ENCODE measurements around the gene PSMA4. TPM values are rescaled to one million over a fixed set of nuclear protein-coding genes. Genes with fewer than 3 reads are reported as not detected.
"Not testable (repeated sequence)": the region's sequence is repeated elsewhere in the genome, so short reads cannot be mapped to it uniquely, and the experiment has no call there.

Gene PSMA4
- total RNA-seq (2014; rRNA removed; shearing (Covaris generic)), result 265 and 307 TPM in 2 replicates
- polyA plus RNA-seq (2014; cell fraction: nucleus; rRNA removed), result 372 and 462 TPM in 2 replicates

DNA sequence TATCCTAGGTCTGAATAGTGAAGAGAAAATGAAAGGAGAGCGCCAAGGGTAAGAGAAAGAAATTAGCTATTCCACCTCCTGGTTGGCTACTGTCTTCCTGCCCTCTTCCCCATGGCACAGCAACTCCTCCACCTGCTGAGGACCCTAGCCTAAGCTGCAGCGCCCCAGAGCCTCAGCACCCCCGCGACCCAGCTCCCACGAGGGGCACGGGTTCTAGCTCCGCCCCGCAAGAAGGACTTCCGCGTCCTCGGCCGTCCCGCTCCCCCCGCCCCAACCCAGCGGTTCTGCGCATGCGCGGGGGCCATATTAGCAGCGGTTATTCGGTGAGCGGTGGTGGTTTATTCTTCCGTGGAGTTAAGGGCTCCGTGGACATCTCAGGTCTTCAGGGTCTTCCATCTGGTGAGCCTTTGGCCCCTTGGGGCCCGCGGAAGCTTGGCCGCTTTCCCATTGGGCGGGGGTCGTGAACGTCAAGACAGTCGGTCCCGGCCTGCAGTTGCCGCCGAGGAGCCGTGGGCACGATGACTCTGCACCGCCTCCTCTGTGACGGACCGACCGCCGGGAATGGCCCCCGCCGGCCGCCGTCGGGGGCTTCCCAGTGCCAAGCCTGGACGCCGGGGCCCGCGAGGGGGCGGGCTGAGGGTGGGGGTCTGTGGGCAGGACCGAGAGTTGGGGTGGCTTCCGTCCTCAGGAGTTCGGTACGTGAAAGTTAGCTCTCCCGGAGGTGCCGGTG, at the start of gene PSMA4:
Gene PSMA4, plus strand, starts transcription at position 304 of the 730 bp plus-strand sequence. CDS start 1,484 bp downstream, outside the sequence.
- DNase-seq (ENCODE audit: extremely low read depth, low read depth), result peak; percentile 80

DNA sequence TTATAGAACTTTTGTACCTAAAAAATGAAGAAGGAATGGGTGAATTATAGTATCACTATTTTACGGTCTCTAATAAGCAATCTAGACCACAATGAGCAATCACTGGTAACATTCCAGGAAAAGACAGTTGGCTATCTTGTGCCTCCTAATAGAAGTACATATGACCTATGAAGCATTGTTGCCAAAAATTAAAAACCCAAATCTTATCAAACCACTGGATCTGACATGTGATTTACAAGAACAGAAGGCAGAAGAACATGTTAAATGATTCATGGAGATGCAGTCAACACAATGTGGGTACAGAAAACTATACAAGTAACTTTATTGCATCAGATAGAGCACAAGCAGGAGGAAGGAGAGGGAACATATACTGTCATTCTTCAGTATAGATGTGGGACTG, 47.4 kb upstream of the PSMA4 start:
- no peak for DNase-seq (ENCODE audit: extremely low read depth, low read depth)

DNA sequence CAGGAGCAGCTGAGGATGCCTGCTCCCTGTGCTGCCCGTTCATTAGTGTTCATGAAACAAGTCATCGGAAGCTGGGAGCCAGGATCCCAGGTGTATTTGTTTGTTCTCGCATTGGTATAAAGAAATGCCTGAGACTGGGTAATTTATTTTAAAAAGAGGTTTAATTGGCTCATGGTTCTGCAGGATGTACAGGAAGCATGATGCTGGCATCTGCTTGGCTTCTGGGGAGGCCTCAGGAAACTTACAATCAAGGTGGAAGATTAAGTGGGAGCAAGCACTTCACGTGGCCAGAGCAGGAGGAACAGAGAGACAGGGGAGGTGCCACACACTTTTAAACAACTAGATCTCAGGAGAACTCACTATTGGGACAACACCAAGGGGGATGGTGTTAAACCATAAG, 38.4 kb upstream of the PSMA4 start:
- DNase-seq (ENCODE audit: extremely low read depth, low read depth), result no peak

DNA sequence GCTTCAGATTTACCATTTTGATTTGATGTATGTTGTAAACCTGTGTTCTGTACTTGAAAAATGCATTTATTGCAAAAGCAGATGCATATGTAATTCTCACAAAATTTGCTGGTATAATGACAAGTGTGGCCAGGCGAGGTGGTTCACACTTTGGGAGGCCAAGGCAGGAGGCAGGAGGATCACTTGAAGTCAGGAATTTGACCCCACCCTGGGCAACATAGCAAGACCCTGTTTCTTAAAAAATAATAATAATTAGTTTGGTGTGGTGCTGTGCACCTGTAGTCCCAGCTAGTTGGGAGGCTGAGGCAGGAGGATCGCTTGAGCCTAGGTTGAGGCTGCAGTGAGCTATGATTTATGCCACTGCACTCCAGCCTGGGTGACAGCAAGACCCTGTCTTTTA, 37.6 kb upstream of the PSMA4 start:
- no peak for DNase-seq (ENCODE audit: extremely low read depth, low read depth)

DNA sequence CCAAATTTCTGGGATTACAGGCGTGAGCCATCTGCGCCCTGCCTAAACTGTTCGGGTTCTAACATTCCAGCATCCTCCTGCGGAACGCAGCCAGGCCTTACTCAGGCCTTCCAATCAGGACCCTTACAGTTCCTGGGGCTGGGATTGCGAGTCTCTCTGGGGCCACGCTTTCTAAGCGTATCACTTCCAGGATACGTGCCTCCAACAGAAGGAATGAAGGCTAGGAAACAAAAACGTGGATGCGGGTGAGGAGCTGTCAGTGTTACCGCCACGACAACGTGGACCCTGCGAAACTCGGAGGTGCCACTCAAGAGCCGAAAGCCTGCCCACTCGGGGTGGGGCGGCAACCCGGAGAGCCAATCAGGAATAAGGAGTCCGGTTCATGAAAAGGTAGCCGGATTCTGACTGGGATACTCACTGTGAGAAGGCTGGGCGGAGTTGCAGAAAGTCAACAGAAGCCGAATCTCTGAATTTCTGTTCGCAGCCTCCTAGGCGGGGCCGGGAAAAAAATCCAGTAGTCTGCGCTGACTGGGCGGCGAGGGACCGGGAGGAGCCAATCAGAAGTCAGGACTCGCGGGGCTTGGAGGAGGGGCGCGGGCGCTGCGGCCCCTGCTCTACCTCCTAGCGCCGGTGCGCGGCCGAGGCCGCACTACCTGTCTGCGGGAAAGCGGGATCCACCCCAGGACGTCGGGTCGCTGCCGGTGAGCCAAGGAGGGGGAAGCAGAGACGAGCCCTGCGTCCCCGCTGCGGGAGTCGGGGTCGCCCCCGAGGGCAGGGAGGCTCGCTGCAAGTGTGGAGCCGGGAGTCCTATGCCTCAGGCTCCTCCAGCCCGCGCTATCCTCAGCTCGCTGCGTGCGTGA, 33.0 kb upstream of the PSMA4 start, which contains the start of gene HYKK:
Gene HYKK, plus strand, starts transcription at position 607 of the 860 bp plus-strand sequence. CDS start 5,512 bp downstream, outside the sequence.
- DNase-seq (ENCODE audit: extremely low read depth, low read depth), result peak; percentile 97

DNA sequence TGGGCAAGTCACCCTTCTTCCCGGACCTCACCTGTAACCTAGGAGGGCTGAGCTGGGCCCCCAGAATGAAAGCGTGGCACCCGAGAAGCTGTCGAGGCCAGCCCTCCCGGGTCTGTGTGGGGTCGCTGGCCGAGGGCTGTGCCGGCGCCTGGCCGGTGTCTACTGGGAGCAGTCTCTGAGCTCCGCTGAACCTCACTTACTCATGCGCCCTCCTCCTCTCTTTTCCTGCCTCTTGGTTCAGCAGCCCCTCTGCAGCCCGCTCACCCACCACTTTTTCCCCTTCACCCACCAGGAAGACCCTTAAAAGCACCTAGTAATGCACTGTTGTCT, 32.4 kb upstream of the PSMA4 start:
- no peak for DNase-seq (ENCODE audit: extremely low read depth, low read depth)

DNA sequence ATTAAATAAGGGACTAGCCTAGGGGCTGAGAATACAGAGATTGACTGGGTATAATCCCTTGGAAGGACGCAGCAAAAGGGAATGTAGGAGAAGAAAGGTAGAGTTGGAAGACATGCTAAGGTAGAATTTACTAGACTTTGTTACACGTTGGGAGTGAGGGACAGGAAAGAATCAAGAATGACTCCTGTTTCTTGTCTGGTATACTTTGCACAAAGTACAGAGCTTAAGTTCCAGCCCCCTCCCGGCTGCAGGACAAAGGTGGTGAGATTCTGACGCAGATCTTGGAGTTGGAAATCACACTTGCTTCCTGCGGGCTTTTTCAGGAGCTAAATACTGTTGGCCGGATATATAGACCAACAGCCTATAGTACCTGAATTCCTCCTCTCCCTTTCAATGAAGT, 32.0 kb upstream of the PSMA4 start:
- no peak for DNase-seq (ENCODE audit: extremely low read depth, low read depth)

DNA sequence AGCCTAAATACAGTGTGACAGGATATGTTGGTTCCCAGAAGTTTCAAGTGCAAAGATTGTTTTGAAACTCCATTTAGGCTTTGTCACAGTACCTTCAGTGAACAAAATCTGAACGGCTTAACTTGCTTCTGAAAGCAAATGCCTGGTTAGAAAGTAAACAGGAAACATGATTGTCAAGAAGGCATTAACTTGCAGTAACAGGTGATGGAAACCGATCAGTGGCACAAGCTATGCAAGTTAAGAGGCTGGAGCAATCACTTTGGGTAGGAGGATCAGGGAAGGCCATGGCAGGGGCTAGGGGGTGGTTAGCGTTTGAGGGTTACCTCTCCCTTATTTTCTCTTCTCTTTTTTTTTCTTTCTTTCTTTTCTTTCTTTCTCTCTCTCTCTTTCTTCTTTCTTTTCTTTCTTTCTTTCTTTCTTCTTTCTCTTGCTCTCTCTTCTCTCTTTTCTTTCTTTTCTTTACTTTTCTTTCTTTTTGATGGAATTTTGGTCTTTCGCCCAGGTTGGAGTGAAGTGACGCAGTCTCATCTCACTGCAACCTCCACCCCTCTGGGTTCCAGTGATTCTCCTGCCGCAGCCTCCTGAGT, 30.4 kb upstream of the PSMA4 start:
- no peak for DNase-seq (ENCODE audit: extremely low read depth, low read depth)

DNA sequence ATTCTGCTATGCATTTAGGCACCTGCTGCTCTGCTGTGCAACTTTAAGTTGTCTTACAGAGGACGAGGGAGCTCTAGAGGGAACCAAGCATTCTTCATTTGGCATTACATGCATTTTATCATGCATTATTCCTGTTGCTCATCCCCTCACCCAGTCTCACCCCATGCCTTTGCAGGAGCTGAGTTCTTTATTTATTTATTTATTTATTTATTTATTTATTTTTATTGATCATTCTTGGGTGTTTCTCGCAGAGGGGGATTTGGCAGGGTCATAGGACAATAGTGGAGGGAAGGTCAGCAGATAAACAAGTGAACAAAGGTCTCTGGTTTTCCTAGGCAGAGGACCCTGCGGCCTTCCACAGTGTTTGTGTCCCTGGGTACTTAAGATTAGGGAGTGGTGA, 20.2 kb upstream of the PSMA4 start:
- not testable (repeated sequence) for DNase-seq (ENCODE audit: extremely low read depth, low read depth)

DNA sequence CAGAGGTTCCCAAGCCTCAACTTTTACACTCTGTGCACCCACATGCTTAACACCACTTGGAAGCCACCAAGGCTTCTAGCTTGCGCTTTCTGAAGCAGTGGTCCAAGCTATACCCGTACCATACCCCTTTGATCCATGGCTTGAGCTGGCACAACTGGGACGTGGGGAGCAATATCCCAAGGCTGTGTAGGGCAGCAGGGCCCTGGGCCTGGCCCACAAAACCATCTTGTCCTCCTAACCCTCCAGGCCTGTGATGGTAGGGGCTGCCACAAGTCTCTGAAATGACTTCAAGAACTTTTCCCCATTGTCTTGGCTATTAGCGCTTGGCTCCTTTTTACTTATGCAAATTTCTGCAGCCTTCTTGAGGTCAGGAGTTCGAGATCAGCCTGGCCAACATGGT, 16.0 kb upstream of the PSMA4 start:
- no peak for DNase-seq (ENCODE audit: extremely low read depth, low read depth)

DNA sequence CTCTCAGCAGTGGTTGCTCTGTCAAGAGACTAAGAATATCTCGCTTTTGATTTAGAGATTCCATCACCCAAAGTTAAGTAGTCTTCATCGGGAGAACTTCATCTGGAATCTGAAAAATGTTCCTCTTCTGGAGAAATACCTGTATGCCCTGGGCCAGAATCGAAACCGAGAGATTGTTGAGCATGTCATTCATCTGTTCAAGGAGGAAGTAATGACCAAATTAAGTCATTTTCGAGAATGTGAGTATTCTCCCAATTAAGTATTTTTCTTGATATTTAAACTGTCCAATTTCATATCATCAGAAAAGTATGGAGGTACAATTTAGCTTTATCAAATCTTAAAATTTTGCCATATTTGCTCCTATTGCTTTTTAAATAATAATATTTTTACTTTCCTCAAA, 12.9 kb upstream of the PSMA4 start:
- no peak for DNase-seq (ENCODE audit: extremely low read depth, low read depth)

DNA sequence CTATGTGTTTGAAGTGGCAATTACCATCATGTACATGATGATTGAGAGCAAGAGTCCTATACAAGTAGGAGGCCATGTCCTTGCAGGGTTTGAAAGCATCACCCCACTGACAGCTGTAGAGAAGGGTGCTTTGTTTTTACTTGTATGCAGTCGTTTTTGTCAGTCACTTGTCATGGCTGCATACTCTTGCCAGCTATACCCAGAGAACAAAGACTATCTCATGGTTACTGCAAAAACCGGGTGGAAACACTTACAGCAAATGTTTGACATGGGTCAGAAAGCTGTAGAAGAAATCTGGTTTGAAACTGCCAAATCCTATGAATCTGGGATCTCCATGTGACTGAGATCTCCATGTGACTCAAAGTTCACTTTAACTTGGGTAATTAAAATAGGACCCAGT, 6.9 kb upstream of the PSMA4 start:
- no peak for DNase-seq (ENCODE audit: extremely low read depth, low read depth)

DNA sequence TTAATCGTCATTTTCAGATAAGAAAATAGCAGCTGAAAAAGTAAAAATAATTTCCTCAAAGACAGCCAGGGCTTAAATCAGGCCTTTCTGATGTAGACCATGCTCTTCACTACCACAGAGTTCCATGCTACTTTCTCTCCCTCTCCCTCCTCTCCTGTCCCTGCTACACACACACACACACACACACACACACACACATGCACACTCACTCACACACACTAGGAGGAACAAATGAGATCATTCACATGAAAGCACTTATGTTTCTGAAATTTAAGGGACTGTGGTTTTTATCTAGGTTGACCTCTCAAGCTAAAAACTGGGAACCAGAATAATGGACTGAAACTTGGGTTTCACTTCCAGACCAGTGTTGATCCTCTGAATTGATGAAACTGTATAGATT, 4.1 kb upstream of the PSMA4 start:
- no peak for DNase-seq (ENCODE audit: extremely low read depth, low read depth)

DNA sequence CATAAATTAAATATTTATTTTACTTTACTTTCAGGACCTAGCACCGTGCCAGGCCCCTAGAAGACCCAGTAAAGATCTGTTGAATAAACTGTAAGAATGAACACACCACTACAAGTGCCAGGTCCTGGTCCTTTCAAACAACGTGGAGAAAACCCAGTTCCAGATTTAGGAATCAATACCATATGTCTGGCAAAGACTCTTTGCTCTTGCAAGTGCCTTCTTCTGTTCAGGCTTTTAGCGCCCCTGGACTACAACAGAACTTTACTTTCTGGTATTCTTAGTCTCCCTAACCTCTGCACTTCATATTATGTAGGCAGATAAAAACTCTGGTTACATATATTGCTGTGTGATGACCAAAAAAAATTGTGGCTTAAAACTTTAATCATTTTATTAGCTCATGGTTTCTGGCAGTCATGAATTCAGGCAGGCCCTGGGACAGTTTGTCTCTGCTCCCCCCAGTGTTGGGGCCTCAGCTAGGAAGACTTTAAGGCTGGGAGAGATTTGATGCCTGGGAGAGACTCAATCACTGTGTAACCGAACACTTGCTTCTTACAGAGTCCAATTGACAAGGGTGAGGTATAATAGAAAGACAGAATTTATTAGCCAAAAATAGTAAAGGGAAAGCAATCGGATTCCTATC, 2.9 kb upstream of the PSMA4 start:
- no peak for DNase-seq (ENCODE audit: extremely low read depth, low read depth)

DNA sequence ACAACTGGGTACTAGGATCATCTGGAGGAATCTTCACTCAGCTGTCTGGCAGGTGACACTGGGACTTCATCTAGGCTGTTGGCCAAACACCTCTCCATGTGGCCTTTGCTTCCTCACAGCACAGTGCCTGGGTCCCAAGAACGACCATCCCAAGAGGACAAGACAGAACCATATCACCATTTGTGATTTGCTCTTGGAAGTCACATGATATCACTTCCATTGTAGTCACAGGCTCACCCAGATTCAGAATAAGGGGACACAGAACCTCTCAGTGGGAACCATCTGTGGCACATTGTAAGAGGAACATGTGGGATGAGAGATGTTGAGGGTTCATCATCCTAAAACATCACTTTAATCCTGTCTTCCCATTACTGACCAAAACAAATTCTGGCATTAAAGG, 1.9 kb upstream of the PSMA4 start:
- DNase-seq (ENCODE audit: extremely low read depth, low read depth), result no peak

DNA sequence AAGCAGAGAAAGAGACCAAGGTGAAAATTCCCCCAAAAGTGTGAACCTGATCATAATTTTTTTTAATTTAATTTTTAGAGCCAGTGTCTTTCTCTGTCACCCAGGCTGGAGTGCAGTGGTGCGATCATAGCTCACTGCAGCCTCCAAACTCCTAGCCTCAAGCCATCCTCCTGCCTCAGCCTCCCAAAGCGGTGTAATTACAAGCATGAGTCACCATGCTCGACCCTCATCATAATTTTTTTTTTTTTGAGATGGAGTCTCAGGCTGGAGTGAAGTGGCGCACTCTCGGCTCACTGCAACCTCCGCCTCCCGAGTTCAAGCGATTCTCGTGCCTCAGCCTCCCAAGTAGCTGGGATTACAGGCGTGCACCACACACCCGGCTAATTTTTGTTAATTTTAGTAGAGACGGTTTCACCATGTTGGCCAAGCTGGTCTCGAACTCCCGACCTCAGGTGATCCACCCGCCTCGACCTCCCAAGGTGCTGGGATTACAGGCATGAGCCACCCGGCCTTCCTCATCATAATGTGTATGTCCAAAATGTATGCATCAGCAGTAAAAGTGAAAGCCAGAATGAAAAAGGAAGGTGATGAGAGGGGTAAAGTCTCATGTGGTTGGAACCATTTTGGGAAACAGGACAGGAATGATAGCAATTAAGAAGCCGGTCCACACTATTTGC, 642 bp upstream of the PSMA4 start:
- DNase-seq (ENCODE audit: extremely low read depth, low read depth), result not testable (repeated sequence)

DNA sequence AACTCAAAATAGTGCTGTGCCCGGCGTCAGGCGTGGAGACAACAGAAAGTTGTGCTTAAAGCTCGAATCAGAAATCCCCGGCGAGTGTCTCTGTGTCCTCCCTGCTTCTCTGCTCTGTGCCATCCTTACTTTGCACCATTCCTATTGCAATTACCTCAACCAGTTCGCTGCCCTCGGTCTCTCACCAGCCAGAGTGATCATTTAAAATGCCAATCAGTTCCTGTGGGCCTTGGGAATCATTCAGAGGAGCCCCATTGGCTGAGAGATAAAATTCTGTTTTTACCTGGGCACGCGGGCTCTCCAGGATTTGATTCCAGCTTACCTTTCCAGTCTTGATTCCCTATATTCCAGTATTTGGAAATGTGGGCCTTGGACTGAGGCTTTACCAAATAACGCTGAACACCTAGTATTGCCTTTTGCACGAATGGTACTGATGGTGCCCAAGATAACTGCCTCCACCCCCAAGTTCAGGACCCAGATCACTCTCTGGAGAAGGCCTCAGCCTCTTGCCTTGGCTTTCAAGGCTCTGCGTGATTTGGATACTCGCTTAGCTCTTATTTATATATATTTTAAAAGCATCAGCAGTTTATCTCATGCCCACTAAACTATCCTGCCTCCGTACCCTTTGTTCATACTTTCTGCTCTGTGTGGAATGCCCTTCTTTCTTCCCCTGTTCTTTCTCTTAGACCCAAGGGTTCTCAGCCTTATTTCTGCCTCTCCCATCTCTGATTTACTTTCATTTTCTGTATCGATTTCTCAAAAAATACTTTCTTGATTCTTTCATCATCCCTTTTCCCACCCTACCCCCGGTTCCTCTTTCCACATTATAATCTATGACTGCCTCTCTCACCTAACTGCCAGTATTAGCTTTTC, 863 bp downstream of the PSMA4 start:
- DNase-seq (ENCODE audit: extremely low read depth, low read depth), result no peak

DNA sequence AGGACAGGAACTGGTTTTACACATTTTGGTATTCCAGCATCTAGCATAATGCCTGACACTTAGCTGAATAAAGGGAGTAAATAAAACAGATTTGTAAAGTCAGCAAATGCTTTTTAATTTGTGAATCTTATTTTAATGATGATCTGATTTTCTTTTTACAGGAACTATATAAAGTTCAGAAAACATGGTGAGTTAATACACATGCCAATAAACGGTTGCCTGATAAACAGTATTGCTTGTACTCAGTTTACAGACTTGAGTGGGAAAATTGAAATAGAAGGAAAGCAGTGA, 1.4 kb downstream of the PSMA4 start:
- no peak for DNase-seq (ENCODE audit: extremely low read depth, low read depth)

DNA sequence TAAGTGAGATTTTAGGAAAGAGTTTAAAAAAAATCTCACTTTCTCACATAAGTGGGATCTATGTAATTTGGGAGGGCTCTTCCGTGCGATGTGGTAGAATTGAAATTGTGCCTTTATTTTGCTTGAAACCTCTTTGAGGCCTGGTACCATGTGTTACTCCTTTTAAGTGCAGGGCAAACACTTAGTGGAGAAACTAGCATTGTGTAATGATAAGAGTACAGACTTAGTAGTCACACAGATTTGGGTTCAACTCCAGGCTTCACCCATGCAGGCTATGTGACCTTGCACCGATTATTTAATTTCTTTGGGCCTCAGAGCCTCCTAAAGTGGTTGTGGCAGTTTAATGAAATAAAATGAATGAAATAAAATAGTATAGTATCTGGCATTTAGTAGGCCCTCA, 2.4 kb downstream of the PSMA4 start:
- no peak for DNase-seq (ENCODE audit: extremely low read depth, low read depth)

DNA sequence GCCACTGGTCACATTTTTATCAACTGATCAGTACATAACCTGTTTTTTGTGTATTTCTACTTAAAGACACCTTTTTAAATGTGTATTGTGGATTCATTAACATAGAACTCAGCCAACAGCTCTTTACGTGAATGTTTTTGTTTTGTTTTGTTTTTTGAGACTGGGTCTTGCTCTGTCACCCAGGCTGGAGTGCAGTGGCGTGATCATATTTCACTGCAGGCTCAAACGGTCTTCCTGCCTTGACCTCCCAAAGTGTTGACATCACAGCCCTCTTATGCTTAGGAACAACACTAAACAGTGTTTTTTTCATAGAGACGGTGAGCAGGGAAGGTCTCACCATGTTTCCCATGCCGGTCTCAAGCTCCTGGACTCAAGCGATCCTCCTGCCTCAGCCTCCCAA, 9.9 kb downstream of the PSMA4 start:
- DNase-seq (ENCODE audit: extremely low read depth, low read depth), result no peak

Measured in NCI-H460 (cell line).